RKO (cell line): ENCODE measurements around the gene COPS6.

Experiments used
- DNase-seq: peaks from one replicate; pipeline ENCODE4 v3.0.0-alpha.2; 2016; ENCODE audit warnings: low spot score

Gene COPS6

GRCh38 chr7:100102950-100103840 lies 14.4 kb downstream of the COPS6 start:
- DNase-seq = peak; percentile 58

GRCh38 chr7:100105534-100105933 lies 16.8 kb downstream of the COPS6 start:
- DNase-seq = no peak

- DNase-seq = no peak
Observed at GRCh38 chr7:100106633-100107032, 17.9 kb downstream of the COPS6 start.

- DNase-seq = no peak
Observed at GRCh38 chr7:100107125-100107737, 18.5 kb downstream of the COPS6 start.

- no peak for DNase-seq
Observed at GRCh38 chr7:100107890-100108289, 19.1 kb downstream of the COPS6 start.

- no peak for DNase-seq
Observed at GRCh38 chr7:100109521-100110163, 20.9 kb downstream of the COPS6 start.

GRCh38 chr7:100111156-100111555 lies 22.4 kb downstream of the COPS6 start:
- DNase-seq = no peak

GRCh38 chr7:100111914-100112313 lies 23.1 kb downstream of the COPS6 start:
- no peak for DNase-seq

- DNase-seq = no peak
Observed at GRCh38 chr7:100115026-100115425, 26.3 kb downstream of the COPS6 start.

GRCh38 chr7:100118388-100119071 lies 29.8 kb downstream of the COPS6 start:
- peak; percentile 83 for DNase-seq

- DNase-seq = peak; percentile 99
Observed at GRCh38 chr7:100119072-100119969, 30.6 kb downstream of the COPS6 start, which contains the start of the genes CNPY4 and TAF6. TSS of gene CNPY4 (plus strand) at chr7:100119634. CDS start at chr7:100119745, 111 bp downstream. TSS of gene TAF6 (minus strand) at chr7:100119358. CDS start at chr7:100114209, 5,149 bp downstream.

- peak; percentile 92 for DNase-seq
Observed at GRCh38 chr7:100119970-100120732, 31.4 kb downstream of the COPS6 start.

GRCh38 chr7:100120733-100121036 lies 31.9 kb downstream of the COPS6 start:
- DNase-seq = no peak

GRCh38 chr7:100122067-100122466 lies 33.3 kb downstream of the COPS6 start:
- DNase-seq = no peak

GRCh38 chr7:100122568-100122967 lies 33.8 kb downstream of the COPS6 start:
- DNase-seq = no peak

GRCh38 chr7:100124301-100125230 lies 35.8 kb downstream of the COPS6 start:
- no peak for DNase-seq

GRCh38 chr7:100126239-100126930 lies 37.6 kb downstream of the COPS6 start:
- no peak for DNase-seq

GRCh38 chr7:100126931-100127865 lies 38.4 kb downstream of the COPS6 start, which contains the start of gene MBLAC1:
TSS of gene MBLAC1 (plus strand) at chr7:100126967. CDS start at chr7:100127396, 429 bp downstream.
- DNase-seq = peak; percentile 92
